Fibroblast of lung (primary cell): Measurements from ENCODE around the gene PPP6R3.

Experiments
- EZH2 ChIP-seq: IDR thresholded peaks from 2 replicates; pipeline ENCODE4 v1.5.1; 2012; ENCODE audit warnings: low read length, control low read depth, mild to moderate bottlenecking; ENCODE audit errors: missing control alignments
- TF ChIP-seq, protein P1 (sequence below), 2 donors: IDR thresholded peaks in 1 of 2; conservative IDR thresholded peaks in 1 of 2; 1 replicate in 1 of 2; 2 replicates in 1 of 2; pipeline ENCODE4 v1.5.1; 2011 to 2012; ENCODE audit warnings: low read length in 2 of 2, control low read depth in 1 of 2, inconsistent platforms in 1 of 2, low read depth in 1 of 2, mild to moderate bottlenecking in 1 of 2

DNA sequence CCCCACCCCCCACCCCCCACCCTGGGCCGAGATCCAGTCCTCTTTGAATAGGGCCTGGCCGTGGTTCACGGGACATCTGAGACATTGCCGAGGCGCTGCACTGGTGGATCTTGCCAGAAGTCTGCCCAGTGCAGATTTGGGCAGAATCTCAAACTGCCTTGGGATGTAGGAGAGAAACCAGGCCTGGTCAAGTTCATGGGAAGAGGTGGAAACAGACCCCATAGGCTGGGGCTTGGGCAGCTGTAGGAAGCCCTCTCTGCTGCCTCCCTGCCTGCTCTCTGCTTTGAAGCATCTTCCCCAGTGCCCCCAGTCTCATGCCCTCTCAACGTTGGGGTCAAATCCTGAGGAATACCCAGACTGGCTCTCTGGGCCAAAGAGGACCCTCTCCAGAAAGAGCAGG lies 16.0 kb upstream of the PPP6R3 start:
- TF ChIP-seq, protein P1, sequence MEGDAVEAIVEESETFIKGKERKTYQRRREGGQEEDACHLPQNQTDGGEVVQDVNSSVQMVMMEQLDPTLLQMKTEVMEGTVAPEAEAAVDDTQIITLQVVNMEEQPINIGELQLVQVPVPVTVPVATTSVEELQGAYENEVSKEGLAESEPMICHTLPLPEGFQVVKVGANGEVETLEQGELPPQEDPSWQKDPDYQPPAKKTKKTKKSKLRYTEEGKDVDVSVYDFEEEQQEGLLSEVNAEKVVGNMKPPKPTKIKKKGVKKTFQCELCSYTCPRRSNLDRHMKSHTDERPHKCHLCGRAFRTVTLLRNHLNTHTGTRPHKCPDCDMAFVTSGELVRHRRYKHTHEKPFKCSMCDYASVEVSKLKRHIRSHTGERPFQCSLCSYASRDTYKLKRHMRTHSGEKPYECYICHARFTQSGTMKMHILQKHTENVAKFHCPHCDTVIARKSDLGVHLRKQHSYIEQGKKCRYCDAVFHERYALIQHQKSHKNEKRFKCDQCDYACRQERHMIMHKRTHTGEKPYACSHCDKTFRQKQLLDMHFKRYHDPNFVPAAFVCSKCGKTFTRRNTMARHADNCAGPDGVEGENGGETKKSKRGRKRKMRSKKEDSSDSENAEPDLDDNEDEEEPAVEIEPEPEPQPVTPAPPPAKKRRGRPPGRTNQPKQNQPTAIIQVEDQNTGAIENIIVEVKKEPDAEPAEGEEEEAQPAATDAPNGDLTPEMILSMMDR (conservative IDR thresholded peaks at IDR 0.05 in 1 of 2, IDR thresholded peaks at IDR 0.05 in 1 of 2; ENCODE audit: low read depth in 1 of 2, low read length in 2 of 2): no peak
- TF ChIP-seq EZH2: no peak
